ENCODE measurements around the gene SRRM3.

DNA sequence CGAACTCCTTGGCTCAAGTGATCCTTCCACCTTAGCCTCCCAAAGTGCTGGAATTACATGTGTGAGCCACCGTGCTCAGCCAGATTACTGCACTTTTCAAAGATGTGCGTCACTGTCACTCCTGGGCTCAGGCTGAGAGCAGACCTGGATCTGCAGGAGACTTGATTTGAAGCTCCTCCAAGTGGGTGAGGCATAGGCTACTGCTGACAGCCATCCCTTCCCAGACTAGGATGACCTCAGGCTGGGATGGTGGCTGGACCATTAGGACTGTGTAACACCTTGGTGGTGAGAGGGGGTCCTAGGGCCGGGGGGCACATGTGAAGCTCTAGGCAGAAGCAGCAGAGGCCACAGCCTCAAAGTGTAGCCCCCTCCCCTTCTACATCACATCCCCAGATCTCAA lies 8.2 kb upstream of the SRRM3 start:
- TF ChIP-seq, protein P1, sequence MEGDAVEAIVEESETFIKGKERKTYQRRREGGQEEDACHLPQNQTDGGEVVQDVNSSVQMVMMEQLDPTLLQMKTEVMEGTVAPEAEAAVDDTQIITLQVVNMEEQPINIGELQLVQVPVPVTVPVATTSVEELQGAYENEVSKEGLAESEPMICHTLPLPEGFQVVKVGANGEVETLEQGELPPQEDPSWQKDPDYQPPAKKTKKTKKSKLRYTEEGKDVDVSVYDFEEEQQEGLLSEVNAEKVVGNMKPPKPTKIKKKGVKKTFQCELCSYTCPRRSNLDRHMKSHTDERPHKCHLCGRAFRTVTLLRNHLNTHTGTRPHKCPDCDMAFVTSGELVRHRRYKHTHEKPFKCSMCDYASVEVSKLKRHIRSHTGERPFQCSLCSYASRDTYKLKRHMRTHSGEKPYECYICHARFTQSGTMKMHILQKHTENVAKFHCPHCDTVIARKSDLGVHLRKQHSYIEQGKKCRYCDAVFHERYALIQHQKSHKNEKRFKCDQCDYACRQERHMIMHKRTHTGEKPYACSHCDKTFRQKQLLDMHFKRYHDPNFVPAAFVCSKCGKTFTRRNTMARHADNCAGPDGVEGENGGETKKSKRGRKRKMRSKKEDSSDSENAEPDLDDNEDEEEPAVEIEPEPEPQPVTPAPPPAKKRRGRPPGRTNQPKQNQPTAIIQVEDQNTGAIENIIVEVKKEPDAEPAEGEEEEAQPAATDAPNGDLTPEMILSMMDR (IDR thresholded peaks at IDR 0.05; ENCODE audit: low read depth, low read length) = no peak
- no peak for TF ChIP-seq POLR2A (IDR thresholded peaks at IDR 0.05; ENCODE audit: extremely low read depth, insufficient read length)
- TF ChIP-seq, protein P2, sequence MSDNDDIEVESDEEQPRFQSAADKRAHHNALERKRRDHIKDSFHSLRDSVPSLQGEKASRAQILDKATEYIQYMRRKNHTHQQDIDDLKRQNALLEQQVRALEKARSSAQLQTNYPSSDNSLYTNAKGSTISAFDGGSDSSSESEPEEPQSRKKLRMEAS (IDR thresholded peaks at IDR 0.05; ENCODE audit: low read depth, low read length) = no peak

All from NB4 (cell line).